GM19043 (cell line): ENCODE results near the gene KIF19.

Experiments used
- ATAC-seq: cut with Tn5 transposase; IDR thresholded peaks from one replicate; pipeline ENCODE4 v1.9.1; 2021; ENCODE audit warnings: low read depth; ENCODE audit not compliant: unreplicated experiment

The KIF19 gene

DNA sequence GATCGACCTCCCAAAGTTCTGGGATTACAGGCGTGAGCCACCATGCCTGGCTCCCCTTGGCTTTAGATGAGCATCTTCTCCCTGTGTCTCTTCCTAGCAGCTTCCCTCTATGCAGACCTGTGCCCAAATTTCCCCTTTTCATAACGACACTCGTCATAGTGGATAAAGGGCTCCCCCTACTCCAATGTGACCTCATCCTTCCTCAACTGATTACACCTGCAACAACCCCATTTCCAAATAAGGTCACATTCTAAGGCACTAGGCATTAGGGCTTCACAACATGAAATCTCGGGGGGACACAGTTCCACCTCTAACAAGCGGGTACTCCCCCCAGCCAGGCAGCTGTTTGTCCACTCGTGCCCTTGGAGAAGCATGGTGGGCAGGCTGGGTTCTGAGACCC lies 10.3 kb downstream of the KIF19 start:
- no peak for ATAC-seq

DNA sequence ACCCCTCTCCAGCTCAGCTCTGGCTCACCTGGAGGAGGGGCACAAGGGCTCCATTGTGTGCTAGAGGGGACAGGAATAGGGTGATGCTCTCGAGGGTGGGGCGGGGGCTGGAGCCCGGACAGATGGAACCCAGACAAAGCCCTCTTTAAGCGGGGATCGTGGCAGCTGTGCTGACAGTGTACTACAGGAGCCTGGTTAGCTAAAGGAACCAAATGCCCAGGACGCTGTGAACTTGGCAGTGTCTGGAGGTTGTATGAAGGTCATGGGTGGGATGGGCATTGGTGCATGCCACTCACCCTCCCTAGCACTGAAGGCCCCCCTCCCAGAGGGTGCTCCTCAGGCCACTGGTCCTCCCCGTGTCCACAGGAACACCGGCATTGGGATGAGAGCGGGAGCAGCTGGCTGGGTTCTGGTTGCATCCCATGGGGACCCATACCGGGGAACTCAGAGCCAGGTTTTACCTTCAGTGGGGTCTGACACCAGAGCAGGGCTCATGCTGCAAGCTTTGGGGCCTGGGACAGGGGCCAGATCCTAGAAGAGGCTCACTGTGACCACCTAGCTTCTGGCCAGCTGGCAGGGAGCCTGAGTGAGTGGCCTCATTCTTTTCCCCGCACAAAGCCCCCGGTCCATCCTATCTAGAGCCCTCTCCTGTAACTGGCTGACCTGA lies 11.9 kb downstream of the KIF19 start:
- ATAC-seq, result no peak

DNA sequence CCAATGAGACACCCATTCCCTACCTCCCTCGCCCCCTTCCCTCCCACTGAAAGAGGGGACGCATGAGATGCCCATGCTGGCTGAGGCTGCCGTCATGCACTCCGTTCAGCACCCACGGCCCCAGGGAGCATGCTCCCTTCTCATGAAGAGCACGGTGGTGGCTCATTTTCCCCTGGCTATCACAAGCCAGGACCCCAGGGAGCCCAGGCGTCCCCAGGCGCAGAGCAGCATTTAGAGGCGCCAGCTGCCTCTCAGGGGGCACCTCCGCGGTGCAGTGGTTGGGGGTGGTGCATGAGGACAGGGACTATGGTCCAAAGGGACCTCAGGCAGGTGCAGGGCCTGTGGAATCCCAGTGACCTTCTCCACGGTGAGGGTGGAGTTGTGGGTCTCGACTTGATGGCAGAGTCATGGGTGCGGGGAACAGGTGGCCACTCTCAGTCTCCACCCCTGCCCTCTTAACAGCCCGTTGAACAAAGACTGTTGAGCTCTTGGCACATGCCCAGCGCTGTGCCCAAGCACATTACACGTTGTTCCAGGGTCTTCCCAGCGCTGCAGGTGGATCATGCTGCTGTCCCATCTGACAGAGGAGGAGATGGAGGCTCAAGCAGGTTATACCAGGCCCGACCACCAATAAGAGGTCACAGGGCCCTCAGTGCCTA lies 13.6 kb downstream of the KIF19 start:
- ATAC-seq, result no peak

DNA sequence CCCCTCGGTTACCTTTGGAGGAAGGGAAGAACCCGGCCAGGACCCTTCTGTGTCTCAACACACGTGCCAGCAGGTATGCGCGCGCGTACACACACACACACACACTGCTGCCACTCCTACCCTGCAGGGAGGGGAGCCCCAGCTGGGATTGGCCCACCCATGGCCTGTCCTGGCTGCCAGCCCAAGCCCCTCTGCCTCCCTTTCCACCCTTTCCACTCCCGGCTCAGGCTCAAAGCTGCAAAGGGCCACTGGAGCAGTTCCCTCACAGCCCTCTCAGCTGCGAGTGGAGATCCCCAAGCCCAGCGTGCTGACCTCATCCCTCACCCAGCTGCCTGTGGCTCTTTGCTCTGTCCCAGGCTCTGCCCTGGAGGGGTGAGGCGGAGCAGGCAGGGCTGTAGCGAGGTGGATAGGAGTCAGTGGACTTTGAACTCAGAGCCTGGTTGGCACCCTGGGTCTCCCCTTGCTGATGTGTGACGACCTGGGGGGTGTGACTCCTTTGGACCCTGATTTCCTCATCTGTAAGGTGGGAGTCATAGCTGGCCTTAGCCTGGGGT lies 14.5 kb downstream of the KIF19 start:
- ATAC-seq, result no peak

DNA sequence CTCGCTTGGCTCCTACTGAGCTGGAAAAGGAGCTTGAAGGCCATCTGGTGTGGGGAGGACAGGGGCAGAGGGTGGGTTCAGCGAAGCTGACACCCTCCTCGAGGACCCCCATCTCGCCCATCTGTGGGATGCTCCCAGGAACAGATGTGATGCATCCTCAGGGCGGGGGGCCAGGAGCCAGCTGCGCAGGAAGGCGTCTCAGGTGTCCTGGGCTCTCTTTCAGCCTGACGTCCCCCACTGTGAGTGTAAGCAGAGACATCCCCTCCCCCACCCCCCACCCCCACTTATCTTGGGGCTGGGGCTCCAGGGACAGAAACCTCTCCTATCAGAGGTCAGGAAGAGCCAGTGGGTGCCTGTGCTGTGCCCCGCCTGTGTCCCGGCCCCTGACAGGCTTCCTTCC lies 16.2 kb downstream of the KIF19 start:
- no peak for ATAC-seq

DNA sequence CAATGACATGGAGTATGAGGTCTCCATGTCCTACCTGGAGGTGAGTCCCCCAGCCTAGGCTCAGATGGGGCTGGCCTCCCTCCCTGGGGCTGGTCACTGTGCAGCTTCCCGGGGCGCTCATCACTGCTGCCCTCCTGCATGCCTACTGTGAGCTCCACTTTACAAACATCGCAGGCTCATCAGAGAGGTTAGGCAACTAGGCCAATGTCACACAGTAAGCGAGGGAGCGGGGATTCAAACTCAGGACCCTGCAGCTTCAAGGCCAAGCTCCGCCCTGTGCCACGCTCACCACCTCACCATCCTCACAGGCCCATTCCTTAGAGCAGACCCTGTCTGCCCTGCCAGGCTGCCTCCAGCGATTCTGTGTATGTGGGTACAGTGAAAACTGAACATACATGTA lies 17.1 kb downstream of the KIF19 start:
- no peak for ATAC-seq

DNA sequence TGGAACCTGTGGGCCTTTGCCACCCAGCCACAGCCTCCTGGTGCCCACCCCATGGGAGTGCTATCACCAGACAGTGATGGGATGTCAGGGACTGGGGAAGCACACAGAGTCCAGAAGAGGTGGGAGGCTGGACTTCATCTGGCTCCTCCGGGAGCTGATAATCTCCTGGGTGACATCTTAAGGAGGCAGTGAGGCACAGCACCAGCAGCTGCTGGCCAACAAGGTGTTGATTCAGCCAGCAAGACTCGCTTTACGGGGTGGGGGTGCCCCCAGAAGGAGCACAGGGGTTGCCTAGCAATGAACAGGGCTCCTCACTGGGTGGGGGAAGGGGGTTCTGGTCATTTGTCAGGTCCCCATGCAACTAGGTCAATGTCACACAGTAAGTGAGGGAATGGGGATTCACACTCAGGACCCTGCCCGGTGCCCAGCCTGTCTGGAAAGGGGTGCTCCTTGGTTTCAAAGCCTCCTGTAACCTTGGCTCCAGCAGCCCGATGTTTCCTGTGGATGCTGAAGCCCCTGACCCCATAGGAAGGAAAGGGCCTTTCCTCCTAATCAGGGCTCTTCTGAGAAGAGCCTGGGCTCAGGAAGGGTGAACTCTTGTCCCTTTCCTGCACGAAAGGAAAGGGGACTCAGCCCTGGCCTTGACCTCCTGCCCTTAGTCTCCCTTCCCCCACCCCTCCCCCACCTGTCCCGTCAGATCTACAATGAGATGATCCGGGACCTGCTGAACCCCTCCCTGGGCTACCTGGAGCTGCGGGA lies 17.7 kb downstream of the KIF19 start:
- ATAC-seq, result no peak

DNA sequence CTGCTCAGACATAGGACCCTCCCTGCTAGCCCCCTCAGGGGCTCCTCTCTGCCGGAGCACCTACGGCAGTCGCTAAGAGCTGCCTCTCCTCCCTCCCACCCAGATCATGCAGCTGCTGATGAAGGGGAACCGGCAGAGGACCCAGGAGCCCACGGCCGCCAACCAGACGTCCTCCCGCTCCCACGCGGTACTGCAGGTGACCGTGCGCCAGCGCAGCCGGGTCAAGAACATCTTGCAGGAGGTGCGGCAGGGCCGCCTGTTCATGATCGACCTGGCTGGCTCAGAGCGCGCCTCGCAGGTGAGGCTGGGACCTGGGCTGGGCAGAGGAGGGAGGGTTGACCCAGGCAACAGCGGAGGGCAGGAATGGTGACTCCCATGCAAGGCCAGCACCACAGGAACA lies 18.6 kb downstream of the KIF19 start:
- no peak for ATAC-seq

DNA sequence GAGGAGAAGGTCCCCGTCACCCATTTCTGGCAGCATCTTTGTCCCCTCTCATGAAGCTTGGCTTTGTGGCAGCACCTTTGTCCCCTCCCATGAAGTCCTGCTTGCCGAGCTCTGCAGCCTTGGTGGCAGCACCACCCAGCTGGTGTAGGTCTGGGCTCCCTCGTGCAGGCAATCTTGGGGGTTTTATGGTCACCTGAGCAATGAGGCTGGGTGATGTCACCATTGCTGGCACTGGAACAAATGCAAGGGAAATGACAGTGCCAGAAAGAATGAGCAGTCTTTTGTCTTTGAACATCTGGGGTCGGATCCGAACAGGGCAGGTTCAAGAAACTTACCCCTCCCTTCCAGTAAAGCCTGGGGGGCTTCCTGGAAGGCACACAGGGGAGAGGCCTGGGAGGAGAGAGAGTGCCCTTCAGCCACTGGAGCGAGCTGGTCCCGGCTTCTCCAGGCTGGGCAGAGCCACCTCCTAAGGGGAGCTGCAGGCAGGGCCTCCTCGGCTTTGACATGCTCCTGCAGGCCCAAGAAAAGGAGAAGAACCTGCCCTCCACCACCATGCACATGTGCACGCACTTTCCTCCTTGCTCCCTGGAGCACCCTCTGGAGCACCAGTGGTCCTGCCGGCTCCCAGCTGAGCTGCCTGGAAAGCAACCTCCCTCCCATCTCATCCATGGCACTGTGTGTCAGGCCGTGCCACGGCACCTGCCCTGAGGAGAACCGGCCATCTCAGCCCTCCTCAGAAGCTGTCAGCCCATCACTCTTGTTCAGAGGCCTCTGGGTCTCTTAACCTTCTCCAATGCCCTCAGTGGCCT lies 19.6 kb downstream of the KIF19 start:
- ATAC-seq, result no peak

DNA sequence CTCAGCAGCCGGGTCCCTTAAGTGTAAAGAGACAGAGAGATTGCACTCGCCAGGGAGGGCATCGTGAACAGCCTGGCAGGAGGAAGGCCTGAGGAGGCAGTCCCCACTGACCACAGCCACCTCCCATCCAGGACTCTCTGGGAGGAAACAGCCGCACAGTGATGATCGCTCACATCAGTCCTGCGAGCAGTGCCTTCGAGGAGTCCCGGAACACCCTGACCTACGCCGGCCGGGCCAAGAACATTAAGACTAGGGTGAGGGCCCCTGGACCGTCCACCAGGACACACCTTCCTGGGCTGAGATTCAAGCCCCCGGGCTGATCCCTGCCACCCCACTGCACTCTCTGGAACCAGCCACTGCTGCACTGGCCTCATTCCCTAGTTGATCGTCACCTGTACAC lies 21.6 kb downstream of the KIF19 start:
- no peak for ATAC-seq

DNA sequence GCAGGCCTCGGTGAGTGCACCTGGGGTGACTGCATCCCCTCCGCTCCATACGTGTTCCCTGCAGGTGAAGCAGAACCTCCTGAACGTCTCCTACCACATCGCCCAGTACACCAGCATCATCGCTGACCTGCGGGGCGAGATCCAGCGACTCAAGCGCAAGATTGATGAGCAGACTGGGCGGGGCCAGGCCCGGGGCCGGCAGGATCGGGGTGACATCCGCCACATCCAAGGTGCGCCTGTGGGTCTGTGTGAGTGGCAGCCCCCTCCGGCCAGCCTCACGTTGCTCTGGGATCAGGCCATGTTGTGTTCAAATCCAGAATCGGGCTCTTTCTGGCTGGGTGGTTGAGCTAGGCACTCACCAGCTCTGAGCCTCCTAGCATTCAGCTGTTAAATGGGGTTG lies 23.1 kb downstream of the KIF19 start:
- ATAC-seq, result no peak

DNA sequence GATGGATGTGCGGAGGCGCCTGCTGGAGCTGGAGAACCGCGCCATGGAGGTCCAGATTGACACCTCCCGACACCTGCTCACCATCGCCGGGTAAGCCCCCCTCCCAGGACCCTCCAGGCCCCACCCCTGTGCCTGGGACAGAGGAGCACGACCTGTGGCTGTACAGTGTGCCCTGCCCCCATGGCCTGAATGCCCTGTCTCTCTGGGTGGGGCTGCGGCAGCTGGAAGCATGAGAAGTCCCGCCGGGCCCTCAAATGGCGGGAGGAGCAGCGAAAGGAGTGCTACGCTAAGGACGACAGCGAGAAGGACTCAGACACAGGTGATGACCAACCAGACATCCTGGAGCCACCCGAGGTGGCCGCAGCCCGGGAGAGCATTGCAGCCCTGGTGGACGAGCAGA lies 24.5 kb downstream of the KIF19 start:
- ATAC-seq, result no peak

DNA sequence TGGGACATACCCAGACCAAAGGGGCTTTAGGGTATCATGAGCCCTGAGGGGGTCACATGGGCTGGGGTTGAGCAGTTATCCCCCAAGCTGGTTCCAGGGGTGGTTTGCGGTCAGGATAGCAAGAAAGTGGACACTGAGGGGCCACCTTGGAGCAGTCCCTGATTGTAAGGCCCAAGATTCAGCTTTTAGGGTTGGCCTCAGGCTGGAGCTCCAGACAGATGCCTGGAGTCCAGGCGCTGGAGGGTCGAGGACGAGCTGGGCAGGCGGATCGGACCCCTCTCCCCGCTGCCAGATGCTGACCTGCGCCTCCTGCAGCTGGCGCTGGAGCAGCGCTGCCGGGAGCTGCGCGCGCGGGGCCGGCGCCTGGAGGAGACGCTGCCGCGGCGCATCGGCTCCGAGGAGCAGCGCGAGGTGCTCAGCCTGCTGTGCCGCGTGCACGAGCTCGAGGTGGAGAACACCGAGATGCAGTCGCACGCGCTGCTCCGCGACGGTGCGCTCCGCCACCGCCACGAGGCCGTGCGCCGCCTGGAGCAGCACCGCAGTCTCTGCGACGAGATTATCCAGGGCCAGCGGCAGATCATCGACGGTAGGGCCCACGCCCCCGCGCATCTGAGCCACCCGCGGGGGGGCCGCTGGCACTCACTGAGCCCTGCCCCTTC lies 25.7 kb downstream of the KIF19 start:
- no peak for ATAC-seq

DNA sequence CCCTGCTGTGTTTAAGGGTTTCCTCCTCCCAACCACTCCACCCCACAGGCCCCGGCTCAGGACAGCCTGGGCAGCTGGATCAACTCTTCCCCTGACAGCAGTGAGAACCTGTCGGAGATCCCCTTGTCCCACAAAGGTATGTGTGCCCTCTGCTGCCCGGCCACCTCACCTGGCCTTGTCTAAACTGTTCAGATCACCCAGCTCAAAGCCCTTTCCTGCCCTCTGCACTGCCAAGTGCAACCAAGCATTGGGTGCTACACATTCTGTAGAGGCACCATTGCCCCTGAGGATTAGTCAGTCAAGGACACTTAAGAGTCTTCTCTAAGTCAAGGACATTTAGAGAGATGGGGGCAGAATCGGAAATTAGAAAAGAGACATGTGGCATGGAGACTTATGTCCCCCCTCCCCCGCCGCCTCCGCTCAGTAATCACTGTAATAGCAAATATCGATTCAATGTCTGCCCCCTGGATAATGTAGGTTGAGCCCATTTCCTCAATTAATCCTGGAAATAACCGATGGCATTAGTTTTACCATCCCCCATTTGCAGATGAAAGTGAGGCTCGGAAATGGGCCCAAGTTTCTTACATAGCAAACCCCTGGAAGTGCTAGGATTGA lies 27.5 kb downstream of the KIF19 start:
- ATAC-seq, result no peak

DNA sequence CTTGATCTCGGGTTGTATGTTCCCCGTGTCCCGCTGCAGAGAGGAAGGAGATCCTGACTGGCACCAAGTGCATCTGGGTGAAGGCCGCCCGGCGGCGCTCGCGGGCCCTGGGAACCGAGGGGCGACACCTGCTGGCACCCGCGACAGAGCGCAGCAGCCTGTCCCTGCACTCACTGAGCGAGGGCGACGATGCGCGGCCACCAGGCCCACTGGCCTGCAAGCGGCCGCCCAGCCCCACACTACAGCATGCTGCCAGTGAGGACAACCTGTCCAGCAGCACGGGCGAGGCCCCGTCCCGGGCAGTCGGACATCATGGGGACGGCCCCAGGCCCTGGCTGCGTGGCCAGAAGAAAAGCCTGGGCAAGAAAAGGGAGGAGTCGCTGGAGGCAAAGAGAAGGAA lies 28.1 kb downstream of the KIF19 start:
- ATAC-seq, result no peak

DNA sequence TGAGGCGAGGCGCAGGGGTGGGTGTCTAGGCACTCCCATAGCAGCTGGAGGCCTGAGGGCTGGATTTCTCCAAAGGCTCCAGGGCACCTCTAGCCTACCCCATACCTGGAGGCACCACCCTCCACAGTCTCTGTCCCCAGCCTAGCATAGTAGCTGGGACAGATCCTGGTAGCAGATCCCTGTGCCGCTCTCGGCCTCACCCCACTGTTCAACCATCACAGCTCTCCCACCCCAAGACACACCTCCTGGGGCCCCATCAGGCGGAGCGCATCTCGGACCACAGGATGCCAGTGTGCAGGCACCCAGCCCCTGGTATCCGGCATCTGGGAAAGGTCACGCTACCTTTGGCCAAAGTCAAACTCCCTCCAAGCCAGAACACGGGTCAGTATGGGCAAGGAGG lies 28.5 kb downstream of the KIF19 start:
- ATAC-seq, result no peak

DNA sequence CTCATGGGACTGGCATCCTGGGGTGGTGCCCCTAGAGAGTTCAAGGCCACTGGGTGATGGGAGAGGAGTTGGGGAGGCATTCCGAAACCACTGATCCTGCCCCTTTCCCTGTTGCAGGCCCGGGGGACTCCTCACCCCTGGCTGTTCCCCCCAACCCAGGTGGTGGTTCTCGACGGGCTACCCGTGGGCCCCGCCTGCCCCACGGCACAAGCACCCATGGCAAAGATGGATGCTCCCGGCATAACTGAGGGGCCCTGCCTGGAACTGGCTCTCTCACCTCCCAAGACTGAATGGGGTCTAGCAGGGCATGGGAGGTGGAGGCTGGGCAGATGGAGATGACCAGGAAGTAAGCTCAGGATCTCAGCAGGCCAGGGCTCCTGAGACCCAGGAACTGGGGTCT lies 29.0 kb downstream of the KIF19 start:
- no peak for ATAC-seq

DNA sequence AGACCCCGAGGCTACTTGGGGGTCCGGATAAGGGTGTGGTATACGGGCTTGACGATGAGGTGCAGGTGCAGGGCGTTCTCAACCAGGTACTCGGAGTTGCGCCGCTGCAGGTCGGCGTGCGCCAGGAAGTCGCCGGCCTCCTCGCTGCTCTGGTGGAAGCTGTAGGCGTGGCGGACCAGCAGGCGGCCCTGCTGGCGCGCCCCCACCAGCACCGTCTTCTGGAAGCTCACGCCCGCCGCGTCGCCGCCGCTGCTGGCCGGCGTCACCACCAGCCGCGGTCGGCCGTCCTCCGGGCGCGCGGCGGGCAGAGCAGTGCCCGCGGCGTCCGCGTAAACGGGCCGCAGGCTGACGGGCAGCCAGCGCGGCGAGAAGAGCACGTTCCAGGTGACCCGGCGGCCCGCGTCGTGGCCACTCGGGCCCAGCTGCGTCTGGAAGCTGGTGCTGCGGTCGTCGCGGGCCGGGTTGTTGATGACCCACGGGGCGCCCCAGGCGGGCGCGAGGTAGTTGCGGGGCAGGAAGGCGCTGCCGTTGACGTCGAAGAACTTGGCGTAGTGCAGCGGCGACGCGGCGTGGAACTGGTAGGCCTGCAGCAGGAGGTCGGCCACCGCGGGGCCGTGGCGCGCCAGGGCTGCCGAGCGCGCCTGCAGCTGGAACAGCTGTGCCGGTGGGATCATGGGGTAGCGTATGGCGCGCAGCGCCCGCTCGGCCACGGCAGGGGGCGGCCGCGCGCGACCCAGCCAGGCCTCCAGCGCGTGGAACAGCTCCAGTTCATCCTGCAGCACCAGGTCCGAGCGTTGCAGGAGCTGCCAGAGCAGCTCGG lies 30.8 kb downstream of the KIF19 start:
- ATAC-seq, result no peak

DNA sequence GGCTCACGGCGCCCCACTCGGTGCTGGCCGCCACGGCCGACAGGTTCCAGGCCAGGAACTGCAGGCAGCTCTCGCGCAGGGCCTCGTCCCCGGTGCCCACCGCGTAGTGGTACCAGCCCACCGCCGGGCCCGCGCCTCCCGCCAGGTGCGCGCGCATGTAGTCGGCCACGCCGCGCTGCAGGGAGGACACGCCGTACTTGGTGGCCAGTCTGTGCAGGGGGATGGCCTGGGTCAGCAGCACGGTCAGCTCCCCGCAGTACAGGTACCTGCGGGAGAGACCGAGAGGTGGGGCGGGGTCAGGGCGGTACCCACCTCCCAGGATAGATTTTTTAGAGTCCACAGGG lies 31.4 kb downstream of the KIF19 start:
- no peak for ATAC-seq
